ENCODE measurements around the gene EEF1AKMT4. TPM values are rescaled to one million over a fixed set of nuclear protein-coding genes. Genes with fewer than 3 reads are reported as not detected.

EEF1AKMT4 gene
- polyA plus RNA-seq, 1 donor (not counting 4 experiments of a cell fraction or from before 2014, with no cell fraction given) = 10.8 TPM

DNA sequence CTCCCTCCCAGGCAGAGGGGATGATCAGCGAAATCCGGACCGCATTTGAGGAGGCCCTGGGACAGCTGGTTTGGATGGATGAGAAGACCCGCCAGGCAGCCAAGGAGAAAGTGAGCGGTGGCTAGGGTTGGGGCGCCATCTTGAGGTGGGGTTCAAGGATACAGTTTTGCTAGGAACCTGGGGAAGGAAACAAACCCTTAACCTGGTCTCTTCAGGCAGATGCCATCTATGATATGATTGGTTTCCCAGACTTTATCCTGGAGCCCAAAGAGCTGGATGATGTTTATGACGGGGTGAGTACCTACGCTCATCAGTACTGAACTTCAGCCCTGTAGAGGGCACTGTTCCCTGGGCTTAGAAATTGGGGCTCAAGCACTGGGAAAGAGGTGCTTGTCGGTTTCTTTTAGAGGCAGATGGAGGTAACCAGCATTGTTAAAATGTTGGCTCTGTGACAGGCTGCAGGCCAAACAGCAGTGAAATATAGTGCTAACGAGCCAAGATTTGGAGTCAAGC is 40.0 kb downstream of the EEF1AKMT4 start:
- Histone ChIP-seq H3K9ac (ENCODE audit: control insufficient read depth, extremely low read depth, insufficient read depth, low read length) (no peak overlapping the region), H3K36me3 (ENCODE audit: control insufficient read depth in 2 of 2, extremely low read depth in 1 of 2, insufficient read depth in 2 of 2, low read length in 2 of 2) (no peaks in the 10 kb centered on the region), H3K4me2 (ENCODE audit: control insufficient read depth, extremely low read depth, insufficient read depth, low read depth, low read length) (no peak overlapping the region), H3K9me1 (ENCODE audit: control insufficient read depth, extremely low read depth, insufficient read depth, low read length) (no peaks in the 10 kb centered on the region), H3K9me3 (ENCODE audit: control insufficient read depth, low read depth, low read length) (no peaks in the 10 kb centered on the region), H3K4me1 (ENCODE audit: control insufficient read depth, extremely low read depth, insufficient read depth, low read length) (no peaks in the 10 kb centered on the region), H3K4me3 (ENCODE audit: control insufficient read depth in 2 of 3, extremely low read depth in 1 of 3, insufficient read depth in 2 of 3, low read depth in 1 of 3, low read length in 3 of 3) (no peak overlapping the region), H4K20me1 (ENCODE audit: control insufficient read depth, extremely low read depth, insufficient read depth, low read length) (no peaks in the 10 kb centered on the region), H3K27me3 (ENCODE audit: control insufficient read depth, extremely low read depth, insufficient read depth, low read length) (no peaks in the 10 kb centered on the region), H3K27ac (ENCODE audit: control insufficient read depth, insufficient read depth, low read length) (no peak overlapping the region), H2AFZ (ENCODE audit: control insufficient read depth, low read length) (no peak overlapping the region), H3K79me2 (ENCODE audit: control insufficient read depth, insufficient read depth, low read length) (no peaks in the 10 kb centered on the region)
- TF ChIP-seq EZH2 (IDR thresholded peaks at IDR 0.05; ENCODE audit: low read length) = no peak
- TF ChIP-seq, protein P1, sequence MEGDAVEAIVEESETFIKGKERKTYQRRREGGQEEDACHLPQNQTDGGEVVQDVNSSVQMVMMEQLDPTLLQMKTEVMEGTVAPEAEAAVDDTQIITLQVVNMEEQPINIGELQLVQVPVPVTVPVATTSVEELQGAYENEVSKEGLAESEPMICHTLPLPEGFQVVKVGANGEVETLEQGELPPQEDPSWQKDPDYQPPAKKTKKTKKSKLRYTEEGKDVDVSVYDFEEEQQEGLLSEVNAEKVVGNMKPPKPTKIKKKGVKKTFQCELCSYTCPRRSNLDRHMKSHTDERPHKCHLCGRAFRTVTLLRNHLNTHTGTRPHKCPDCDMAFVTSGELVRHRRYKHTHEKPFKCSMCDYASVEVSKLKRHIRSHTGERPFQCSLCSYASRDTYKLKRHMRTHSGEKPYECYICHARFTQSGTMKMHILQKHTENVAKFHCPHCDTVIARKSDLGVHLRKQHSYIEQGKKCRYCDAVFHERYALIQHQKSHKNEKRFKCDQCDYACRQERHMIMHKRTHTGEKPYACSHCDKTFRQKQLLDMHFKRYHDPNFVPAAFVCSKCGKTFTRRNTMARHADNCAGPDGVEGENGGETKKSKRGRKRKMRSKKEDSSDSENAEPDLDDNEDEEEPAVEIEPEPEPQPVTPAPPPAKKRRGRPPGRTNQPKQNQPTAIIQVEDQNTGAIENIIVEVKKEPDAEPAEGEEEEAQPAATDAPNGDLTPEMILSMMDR (optimal IDR thresholded peaks at IDR 0.05 in 1 of 3, IDR thresholded peaks at IDR 0.05 in 1 of 3, conservative IDR thresholded peaks at IDR 0.05 in 1 of 3; ENCODE audit: extremely low read depth in 1 of 3, insufficient read depth in 2 of 3, low read length in 3 of 3) = peak; percentile 72 to 85 (median 77)
- peak; percentile 70 for FAIRE-seq
- dilution Hi-C loops (cut with MboI; ENCODE audit: extremely low pct_ligation_motif_present, low sequenced_read_pairs) = no loop called here
- peak; percentile 32 for DNase-seq (ENCODE audit: low read depth, low spot score)

DNA sequence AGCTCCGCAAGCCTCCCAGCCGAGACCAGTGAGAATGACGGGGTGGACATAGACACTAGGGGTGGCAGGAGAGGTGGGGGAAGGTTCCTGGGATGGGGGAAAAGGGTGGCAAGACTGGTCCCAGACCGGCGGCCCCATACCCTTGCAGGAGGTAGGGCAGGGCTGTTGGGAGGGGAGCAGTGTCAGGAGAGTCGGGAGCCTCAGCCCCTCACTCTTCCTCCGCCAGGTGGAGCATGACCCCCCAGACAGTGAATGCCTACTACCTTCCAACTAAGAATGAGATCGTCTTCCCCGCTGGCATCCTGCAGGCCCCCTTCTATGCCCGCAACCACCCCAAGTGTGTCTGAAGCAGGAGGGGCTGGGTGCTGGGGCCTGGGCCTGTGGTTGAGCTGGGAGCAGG is 40.9 kb downstream of the EEF1AKMT4 start:
- DNase-seq (ENCODE audit: low read depth, low spot score) = no peak
- no peak for FAIRE-seq
- Histone ChIP-seq H3K4me1 (ENCODE audit: control insufficient read depth, extremely low read depth, insufficient read depth, low read length) (no peaks in the 10 kb centered on the region), H3K9me1 (ENCODE audit: control insufficient read depth, extremely low read depth, insufficient read depth, low read length) (no peaks in the 10 kb centered on the region), H3K4me2 (ENCODE audit: control insufficient read depth, extremely low read depth, insufficient read depth, low read depth, low read length) (no peak overlapping the region), H3K27ac (ENCODE audit: control insufficient read depth, insufficient read depth, low read length) (no peak overlapping the region), H4K20me1 (ENCODE audit: control insufficient read depth, extremely low read depth, insufficient read depth, low read length) (no peaks in the 10 kb centered on the region), H3K9ac (ENCODE audit: control insufficient read depth, extremely low read depth, insufficient read depth, low read length) (no peak overlapping the region), H3K27me3 (ENCODE audit: control insufficient read depth, extremely low read depth, insufficient read depth, low read length) (no peaks in the 10 kb centered on the region), H3K9me3 (ENCODE audit: control insufficient read depth, low read depth, low read length) (no peaks in the 10 kb centered on the region), H3K79me2 (ENCODE audit: control insufficient read depth, insufficient read depth, low read length) (no peaks in the 10 kb centered on the region), H3K4me3 (ENCODE audit: control insufficient read depth in 2 of 3, extremely low read depth in 1 of 3, insufficient read depth in 2 of 3, low read depth in 1 of 3, low read length in 3 of 3) (no peak overlapping the region), H2AFZ (ENCODE audit: control insufficient read depth, low read length) (no peak overlapping the region), H3K36me3 (ENCODE audit: control insufficient read depth in 2 of 2, extremely low read depth in 1 of 2, insufficient read depth in 2 of 2, low read length in 2 of 2) (no peaks in the 10 kb centered on the region)
- TF ChIP-seq EZH2 (IDR thresholded peaks at IDR 0.05; ENCODE audit: low read length) = no peak
- TF ChIP-seq, protein P1 (optimal IDR thresholded peaks at IDR 0.05 in 1 of 3, IDR thresholded peaks at IDR 0.05 in 1 of 3, conservative IDR thresholded peaks at IDR 0.05 in 1 of 3; ENCODE audit: extremely low read depth in 1 of 3, insufficient read depth in 2 of 3, low read length in 3 of 3) = no peak
- dilution Hi-C loops (cut with MboI; ENCODE audit: extremely low pct_ligation_motif_present, low sequenced_read_pairs) = no loop called here
